Fibroblast of the conjunctiva (primary cell): Measurements from ENCODE around the gene SH2D6.
"Not testable (repeated sequence)": the region's sequence is repeated elsewhere in the genome, so short reads cannot be mapped to it uniquely, and the experiment has no call there.

Experiments used
- DNase-seq: peaks from one replicate; pipeline ENCODE4 v3.0.0-alpha.2; 2010; ENCODE audit warnings: low read depth

SH2D6 gene

DNA sequence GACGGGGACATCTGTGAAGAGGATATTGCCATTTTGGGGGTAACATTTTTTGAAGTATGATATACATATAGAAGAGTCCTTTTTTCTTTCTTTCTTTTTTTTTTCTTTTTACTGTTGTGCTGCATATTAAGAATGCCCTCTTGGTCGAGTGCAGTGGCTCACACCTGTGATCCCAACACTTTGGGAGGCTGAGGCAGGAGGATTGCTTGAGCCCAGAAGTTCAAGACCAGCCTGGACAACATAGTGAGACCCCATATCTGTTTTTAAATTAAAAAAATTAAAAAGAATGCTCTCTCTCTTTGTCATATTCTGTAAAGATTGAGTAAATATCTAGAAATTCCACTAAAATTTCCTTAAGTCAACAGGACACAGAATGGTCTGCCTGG is 3.6 kb downstream of the SH2D6 start:
- no peak for DNase-seq

DNA sequence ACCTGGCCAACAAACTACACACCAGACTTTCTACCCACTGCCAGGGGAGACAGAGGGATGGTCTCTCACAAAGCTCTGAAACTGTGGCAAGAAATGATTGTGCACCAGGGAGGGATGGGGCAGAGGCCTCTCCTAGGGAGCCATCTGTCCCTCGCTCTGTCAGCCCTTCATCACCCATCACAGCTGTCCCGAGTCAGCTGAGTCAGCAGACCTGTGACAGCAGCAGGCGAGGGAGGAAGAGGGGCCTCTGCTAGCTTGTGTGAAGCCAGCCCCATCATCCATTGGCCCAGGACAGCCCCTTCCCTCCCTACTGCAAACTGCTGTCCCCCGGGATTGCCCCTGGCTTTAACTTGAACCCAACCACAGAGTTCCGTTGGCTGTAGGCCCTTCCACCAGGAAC is 5.0 kb downstream of the SH2D6 start:
- DNase-seq: no peak

DNA sequence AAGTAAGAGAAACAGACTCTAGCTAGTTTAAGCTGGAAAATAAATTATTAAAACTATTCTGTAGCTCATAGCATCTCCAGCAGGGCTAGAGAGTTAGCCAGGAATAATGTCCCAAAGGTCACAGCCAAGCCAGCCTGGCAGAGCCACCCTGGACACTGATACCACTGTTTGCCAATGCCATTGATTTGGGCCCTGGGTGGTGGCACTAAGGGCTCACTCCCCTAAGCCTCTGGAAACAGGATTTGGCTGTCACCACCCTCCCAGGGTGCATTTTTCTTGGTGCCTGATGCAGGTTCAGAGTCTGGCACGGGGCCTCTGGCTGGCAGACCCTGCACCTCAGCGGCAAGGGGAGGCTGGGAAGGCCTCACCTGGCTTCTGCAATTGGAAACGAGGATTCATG is 7.1 kb downstream of the SH2D6 start:
- DNase-seq: no peak

DNA sequence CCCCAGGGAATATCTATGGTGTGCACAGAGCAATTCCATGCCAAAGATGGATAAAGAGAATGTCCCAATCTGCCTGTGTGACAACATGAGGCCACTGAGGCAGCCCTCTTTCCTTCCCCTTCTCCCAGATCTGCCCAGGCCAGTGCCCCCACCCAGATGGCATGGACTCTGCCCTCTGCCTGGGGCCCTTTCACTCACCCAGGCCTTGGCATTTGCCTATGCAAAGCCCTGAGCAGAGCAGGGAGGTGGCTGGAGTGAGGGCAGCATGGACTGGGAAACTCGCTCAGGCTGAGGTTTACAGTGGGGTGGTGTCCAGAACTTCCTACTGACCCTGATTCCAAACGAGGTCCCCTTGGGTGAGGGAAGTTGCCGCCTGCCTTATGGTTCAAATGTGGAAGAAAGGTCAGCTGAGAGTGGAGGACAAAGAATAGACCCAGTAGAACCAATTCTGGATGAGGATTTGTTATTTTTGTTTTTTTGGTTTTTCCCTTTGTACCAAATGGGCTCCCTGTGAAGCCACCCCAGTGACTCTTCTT is 8.9 kb downstream of the SH2D6 start:
- DNase-seq: no peak

DNA sequence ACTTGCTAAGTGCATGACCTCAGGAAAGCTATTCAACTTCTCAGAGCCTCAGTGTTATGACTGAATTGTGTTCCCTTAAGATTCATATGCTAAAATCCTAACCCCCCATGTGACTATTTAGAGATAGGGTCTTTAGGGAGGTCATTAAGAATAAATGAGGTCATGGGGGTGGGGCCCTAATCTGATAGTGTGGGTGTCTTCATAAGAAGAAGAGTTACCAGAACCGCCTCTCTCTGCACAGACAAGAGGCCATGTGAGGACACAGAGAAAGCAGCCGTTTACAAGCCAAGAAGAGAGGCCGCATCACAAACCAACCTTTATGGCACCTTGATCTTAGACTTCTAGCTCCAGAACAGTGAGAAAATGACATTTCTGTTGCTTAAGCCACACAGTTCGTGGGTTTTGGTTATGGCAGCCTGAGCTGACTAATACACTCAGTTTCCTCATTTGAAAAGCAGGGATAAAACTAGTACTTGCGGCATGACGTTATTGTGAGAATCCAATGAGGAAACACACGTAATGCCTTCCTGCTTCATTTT is 9.9 kb downstream of the SH2D6 start:
- DNase-seq: no peak

DNA sequence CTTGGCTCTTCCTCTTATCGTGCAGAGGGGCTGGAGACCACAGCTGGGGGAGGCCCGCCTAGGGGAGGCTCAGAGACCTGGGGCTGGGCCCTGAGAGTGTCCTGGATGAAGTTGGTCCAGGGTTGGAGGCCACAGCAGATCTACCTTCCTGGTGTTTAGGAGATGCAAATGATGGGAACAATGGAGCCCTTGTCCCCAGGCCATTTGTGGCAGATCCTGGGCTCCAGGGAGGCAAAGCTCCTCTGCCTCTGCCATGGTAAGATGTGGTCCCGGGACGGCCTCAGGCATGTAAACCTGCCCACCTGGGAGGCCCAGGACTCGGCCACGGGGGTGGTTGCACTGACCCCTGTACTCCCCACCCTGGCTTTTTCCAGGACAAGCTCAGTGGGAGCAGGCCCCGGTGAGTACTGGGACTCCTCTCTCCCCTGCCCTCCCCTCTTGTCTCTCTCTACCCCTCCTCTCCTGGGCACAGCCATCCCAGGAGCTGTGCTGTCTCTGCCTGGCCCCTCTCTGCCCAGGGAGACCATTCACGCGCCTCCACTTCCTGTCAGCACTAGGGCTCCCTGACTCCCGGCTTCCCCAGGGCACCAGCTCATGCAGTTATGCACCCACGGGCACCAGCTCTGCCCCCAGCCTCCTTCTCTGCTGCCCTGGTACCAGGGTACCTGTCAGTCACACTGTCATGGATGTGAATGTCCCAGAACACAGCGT is 10.9 kb downstream of the SH2D6 start:
- no peak for DNase-seq

DNA sequence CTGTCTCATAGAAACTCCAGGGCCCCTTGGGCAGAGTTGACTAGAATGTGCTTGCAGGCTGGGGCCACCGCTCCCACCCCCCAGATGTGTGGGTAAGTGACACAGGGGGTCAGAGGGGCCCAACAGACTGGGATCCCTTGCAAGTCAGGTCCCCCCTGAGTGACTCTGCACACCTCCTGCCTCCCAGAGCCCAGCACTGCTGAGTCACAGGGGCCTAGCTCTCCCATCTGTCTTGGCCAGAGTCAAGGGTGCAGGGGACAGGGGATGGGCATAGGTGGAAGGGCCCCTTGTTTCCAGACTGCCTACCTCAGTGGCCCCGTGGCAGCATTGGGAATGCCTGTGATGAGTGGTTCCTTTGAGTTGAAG is 11.4 kb downstream of the SH2D6 start:
- no peak for DNase-seq

DNA sequence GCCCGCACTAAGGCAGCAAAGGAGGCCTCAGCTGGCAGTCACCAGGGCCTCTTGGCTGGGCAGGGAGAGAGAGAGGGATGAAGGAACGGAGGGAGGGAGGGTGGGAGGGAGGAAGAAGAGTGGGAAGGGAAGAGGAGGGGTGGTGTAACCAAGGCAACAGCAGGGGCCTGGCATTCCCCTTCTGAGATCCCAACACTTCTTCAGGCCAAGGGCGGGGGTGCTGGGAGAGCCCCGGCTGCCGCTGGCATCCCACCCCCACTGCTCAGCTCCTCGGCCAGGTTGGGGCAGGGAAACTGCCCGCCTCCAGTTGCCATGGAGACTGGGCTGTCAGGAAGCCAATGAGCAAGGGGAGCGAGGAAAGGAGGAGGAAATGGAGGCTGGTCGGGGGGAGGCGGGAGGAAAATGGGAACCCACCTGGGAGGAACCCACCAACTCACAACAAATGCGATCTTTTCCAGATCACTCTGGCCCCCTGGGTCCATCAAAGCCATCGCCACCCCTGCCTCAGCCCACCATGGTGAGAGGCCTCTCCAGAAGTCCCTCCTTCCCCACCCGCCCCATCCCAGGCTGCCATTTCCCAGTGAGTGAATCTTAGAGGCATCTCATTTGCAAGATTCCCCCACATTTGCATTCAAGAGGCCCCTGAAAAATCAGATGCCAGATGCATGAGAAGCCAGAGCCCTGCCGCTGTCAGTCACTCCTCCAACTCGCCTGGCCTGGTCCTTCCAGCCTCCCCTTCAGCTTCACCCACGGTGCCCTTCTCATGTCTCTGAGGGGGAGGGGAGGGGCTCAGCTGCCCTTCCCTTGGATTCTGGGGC is 12.4 kb downstream of the SH2D6 start:
- no peak for DNase-seq

DNA sequence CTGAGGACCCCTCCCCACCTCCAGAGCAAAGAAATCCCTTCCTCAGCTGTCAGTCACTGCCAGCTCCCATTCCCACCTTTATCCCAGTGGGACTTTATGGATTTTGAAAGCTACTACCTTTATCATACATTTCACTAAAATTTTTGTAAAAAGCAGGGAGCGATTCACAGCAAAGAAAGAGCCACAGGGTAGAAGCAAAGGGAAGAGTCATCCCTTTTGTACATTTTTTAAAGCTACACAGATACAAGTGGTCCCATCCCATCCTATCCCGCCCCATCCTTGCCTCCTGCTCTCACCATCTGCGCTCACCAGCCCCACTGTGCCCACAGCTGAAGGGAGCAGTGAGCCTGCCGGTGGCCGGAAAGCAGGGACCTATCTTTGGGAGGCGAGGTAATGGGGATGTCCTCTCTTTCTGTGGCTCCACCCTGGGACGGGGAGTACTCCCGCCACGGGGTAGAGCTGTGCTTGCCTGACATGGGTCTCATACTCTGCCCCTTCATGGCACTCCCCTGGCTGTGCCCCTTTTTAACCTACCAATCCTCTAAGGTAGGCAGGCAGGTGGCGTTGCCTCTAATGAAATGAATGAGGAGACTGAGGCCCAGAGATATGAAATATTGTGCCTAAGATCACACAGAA is 13.2 kb downstream of the SH2D6 start:
- DNase-seq: no peak

DNA sequence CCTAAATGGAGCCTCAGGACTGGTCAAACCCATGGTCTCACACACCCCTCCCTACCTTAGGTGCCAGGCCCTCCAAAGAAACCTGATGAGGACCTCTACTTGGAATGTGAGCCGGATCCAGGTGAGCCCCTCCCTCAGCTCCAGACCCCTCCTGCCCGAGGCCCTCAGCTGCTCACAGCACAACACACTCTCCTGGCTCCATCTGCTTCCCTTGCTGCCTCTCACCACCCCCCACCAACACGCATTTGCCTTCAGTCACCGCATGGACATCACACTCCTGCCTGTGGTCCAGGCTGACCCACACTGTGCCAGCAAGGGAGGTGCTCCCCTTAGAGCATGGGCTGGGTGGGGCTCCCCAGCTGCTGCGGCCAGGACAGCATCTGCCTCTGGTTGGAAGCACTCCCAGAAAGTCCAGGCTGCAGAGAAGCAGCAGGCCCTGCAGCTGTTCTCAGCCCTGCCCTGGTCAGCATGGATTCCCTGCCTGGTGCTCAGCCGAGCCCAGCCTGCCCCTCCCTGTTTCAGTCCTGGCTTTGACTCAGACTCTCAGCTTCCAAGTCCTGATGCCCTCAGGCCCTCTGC is 15.1 kb downstream of the SH2D6 start:
- DNase-seq: peak; percentile 98

DNA sequence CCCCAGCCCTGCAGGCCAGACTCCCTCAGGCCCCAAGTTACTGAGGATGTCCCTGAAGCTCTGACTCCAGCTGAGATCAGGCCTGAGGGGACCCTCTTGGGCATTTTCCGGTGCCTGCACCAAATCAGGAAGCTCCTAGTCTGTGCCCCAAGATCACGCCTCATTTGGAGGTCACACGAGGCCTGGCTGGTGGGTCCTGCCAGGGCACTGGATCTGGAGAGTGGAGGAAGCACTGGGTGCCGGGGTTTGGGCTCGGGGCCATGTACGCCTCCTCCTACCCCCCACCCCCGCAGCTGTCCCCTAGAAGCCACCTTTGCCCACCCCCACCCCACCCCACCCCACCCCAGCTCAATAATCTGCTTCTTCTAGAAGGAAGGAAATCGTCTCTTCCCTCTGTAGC is 16.2 kb downstream of the SH2D6 start:
- no peak for DNase-seq

DNA sequence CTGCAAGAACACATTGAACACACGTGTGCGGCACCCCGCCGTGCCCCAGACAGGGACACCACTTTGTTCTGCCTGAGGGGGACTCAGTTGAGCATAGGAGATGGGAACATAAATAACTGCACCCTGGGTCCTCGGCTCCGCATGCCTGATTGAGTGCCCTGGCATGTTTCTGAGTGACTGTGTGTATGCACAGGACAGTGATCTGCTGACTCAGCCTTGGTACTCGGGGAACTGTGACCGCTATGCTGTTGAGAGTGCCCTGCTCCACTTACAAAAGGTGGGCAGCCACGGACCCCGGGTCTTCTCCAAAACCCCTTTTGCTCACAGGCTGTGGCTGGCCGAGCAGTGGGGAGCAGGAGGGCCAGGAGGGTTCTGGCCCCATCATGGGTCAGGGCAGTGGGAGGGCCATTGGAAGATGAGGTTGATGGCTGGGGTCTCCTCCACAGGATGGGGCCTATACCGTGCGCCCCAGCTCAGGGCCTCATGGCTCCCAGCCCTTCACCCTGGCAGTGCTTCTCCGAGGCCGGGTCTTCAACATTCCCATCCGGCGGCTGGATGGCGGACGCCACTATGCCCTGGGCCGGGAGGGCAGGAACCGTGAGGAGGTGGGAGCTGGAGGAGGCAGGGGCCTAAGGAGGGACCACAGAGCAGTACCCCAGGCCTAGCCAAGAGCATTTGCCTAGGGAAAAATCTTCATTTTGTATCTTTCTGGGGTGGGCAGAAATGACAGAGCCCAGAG is 16.9 kb downstream of the SH2D6 start:
- DNase-seq: no peak

DNA sequence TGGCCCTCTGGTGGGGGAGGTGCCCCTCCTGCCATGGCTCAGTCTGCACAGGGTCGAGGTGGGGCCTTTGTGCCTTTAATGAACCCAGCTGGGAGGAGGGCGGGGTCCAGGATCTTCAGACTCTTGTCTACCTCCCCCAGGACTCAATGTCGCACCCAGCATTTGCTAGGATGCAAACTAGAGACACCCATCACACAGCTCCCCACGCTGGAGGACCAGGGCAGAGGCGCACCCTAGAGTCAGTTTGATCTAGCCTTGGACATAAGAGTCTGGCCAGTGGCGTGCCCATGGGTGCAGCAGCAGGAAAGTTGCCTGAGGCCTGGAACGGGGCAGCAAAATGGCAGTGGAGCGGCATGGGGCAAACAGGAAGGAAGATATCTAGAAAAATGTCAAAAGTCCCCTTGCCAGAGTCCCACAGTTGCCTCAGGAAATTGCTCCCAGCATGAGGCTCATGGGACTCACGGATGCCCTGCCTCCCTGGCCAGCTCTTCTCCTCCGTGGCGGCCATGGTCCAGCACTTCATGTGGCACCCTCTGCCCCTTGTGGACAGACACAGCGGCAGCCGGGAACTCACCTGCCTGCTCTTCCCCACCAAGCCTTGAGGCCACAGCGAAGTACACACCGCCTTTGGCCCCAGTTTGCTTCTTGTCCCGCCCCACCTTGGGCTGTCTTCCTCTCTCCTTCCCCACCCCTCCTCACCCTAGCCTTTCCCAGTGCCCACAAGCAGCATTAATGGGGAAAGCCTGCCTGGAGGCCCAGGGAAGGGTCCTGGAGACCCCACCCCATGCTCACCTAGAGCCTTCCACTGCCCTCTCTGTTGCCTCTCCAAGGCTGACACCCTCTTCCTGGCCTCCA is 17.7 kb downstream of the SH2D6 start:
- no peak for DNase-seq

DNA sequence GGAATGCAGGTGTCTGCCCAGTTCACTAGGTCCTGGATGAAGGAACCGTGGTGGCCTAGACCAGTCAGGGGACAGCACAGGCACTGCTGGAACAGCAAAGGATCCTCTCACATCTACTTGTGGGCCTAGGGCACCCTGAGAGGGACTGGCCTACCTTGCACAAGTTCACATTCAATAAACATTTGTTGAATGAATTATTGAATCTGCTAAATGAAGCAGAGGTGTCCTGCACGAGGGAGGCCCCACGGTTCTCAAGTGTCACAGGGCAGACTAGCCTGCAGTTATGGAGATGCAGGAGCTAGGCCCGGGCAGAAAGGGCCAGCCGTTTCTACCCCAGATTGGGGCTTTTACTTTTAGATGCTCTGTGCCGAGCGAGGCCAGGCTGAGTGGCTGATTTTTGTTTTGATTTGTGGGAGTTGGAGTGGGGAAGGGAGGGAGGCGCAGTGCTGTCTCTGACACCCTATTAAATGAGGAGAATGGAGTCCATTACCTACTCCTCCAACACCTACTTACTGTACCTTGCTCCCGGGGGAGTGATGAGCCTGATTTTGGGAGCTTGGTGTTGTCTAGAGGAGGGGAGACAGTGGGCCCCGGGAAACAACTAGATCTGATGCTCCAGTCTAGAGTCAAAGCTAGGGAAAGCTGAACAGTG is 18.4 kb downstream of the SH2D6 start:
- DNase-seq: no peak

DNA sequence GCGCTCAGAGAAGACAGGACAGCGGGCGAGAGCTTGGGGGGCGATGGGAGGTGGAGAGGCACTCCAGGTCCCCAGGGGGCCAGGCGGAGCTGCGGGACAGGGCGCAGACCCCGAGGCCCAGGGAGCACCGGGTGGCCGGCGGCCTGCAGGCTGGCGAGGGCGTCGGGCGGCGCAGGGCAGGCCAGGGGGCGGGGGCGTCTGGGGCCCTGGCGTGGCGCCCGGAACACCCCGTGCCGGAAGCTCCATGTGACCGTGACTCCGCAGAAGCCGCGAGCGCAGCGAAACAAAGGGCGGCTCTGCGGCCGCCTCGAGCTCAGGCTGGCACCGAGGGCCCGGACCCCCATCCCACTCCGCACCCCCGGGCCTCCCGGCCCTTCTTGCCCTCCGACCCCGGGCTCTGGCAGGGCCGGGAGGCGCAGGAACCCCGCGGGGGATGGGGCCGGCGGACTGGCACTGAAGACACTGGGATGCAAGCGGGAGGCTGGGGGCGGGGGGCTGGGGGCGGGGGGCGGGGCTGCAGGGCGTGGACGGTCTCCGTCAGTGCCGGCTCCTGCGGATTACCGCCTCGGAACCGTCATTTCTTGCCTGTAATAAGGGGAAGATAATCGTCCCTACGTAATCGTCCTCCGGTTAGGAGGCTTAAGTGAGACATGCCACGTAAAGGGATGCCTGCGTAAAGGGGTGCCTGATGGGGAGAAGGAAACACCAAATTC is 19.1 kb downstream of the SH2D6 start:
- DNase-seq: peak; percentile 68

DNA sequence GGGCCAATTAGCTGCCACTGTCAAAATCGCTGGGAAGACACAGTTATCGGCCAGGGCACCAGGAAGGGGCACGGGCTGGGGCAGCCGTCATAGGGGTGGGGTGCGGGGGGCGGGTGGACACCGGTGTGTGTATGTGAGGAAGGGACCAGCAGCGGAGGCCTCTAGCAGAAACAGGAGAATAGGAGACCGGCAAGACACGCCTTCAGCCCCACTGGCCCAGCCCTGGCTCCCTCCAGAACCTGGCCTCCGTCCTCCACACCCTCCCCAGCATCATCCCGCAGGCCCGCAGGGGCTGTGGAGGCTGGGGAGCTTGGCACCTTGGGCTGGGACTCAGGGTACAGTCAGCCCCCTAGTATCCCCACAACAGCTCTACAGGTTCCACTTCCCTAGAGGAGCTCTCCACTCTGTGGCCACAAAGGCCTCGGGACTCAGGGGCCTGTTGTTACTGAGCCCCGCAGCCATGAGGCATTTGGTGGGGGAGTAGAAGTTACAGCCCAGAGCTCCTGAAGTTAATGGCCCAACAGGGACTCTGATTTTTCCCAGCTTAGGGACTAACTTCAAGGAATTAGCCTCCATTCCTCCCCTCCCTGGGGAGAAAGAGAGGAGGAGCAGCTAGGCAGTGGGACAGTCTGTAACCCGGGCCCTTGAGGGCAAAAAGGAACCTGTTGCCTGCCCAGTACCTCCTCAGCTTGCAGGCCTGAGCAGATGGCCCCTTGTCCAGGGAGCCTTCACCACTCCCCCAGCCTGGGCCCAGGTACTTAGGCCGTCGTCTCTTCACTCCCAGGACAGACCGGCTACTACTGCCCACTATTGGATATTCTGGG is 19.9 kb downstream of the SH2D6 start:
- no peak for DNase-seq

DNA sequence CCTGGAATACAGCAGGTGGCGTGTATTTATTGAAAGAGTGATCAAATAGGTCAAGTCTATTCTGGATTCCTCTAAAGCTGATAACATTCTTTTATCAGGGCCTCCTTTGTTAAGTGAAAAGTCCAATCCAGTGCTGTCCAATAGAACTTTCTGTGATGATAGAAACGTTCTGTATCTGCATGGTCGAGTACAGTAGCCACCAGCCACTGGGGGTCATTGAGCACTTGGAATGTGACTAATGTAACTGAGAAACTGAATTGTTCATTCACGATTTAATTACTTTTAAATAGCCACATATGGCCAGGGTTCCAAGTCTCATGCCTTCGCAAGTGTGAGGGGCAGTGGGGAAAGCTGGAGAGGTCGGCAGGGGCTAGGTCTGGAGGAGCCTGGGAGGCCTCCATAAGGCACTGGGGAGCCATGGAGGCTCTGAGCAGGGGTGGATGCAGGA is 20.5 kb downstream of the SH2D6 start:
- DNase-seq: no peak

DNA sequence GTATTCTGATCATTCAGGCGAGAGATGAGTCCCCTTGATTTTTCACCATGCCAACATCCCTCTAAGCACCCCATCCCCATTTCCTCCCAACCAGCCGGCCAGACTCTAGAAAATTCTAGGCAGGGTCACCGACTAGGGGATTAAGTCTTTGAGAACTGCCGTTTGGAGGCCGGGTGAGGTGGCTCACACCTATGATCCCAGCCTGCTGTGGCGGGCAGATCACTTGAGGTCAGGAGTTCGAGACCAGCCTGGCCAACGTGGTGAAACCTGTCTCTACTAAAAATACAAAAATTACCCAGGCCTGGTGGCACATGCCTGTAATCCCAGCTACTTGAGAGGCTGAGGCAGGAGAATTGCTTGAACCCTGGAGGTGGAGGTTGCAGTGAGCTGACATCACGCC is 21.1 kb downstream of the SH2D6 start:
- DNase-seq: not testable (repeated sequence)

DNA sequence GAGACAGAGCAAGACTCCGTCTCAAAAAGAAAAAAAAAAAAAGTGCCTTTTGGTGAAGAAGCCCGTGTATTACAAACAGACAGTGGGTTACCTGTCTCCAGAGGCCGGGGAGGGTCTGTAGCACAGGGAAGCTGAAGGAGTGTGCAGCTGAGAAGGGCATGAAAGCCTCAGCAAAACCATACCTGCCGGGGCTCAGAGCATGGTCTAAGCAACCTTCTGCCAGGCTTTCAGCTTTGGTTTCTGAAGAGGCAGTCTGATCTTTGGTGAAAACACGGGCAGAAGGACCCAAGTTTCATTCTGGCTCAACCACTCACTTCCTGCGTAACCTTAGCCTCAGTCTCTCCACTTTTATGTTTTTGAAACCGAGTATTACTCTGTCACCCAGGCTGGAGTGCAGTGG is 21.5 kb downstream of the SH2D6 start:
- DNase-seq: no peak
